Myocyte (in vitro differentiated cells): ENCODE data around the gene STAB2. TPM values are rescaled to one million over a fixed set of nuclear protein-coding genes. Genes with fewer than 3 reads are reported as not detected.

Experiments
- DNase-seq: peaks from one replicate; pipeline ENCODE4 v3.0.0-alpha.2; 2012; ENCODE audit warnings: low read depth
- total RNA-seq: library from RNA; depleted of rRNA; stranded (reverse); fragments of >200 nt; gene quantifications from 2 replicates; pipeline ENCODE4 v1.2.3, GENCODE V29; 2014

The STAB2 gene
- total RNA-seq, 1 donor from 2014 or later = 1.4 TPM

GRCh38 chr12:103586132-103586531, 941 bp upstream of the STAB2 start:
- DNase-seq = no peak

- no peak for DNase-seq
These were observed 1.6 kb downstream of the STAB2 start for GRCh38 chr12:103588680-103589079.

- DNase-seq = no peak
These were observed 2.4 kb downstream of the STAB2 start for GRCh38 chr12:103589517-103589916.

DNA sequence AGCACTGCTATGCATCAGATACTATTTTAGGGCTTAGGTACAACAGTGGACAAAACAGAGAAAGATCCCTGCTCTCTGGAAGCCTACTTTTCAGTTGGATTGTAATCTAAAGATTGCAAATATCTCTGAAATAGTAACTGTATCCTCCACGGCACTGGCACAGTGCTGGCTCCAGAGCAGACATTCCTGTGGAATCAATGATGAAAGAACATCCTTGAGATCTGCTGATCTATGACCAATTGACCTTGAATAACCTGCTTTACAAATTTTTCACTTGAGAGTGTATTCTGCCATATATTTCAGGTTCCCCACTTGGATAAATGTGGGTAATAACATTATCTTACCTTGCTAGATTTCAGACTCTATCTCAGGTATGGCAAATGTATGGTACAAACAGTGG, 3.2 kb downstream of the STAB2 start:
- no peak for DNase-seq

DNA sequence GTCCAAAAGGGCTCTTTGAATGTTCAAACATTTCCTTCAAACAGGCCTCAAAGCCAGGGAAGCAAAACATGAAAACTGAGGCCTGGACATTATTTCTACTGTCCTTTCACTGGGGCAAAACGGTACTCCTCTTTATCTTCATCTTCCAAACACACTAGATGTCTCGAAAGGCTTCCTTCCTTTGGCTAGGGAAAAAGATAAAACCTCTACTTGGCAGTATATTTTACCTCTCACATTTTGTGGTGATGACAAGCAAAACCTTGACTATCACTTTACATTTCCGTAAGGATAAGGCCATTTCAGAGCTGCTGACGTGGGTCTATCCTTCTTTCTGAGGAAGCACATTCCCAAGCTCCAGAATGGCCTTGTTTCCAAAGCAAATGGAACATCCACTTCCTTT, 9.9 kb downstream of the STAB2 start:
- DNase-seq = no peak

DNA sequence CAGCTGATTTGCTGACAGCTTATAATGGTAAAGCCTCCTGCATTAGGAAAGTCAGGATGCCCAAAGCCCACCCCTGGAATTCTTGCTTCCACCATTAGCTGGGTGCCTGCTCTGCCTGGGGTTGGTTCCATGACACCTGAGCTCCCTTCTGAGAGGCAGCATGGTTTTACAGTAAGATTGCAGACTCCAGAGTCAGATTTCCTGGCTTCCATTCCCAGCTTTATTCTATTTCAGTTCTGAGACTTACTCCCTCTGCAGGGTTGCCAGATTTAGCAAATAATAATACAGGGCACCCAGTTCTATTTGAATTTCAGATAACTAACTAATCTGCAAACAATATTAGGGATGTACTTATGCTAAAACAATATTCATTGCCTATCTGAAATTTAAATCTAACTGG, 12.2 kb downstream of the STAB2 start:
- DNase-seq = no peak

- DNase-seq = no peak
These were observed 14.1 kb downstream of the STAB2 start for GRCh38 chr12:103600967-103601728.

DNA sequence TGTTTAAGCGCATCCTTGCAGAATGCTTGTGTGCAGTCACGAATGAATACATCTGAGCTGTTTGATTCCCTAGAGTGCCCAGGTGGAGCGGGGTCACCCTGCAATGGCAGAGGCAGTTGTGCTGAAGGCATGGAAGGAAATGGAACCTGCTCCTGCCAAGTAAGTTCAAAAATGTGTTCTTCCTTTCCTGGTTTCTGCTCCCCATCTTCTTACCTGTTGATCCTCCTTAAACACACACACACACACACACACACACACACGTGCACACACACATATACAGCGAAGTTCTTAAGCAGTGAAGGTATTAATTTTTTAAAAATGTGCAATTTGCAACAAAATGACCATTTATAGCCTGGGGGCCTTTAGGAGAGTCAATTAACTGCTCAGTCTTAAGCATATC, 33.3 kb downstream of the STAB2 start:
- no peak for DNase-seq

- DNase-seq = no peak
These were observed 36.6 kb downstream of the STAB2 start for GRCh38 chr12:103623716-103624115.

GRCh38 chr12:103626498-103626897, 39.4 kb downstream of the STAB2 start:
- no peak for DNase-seq

DNA sequence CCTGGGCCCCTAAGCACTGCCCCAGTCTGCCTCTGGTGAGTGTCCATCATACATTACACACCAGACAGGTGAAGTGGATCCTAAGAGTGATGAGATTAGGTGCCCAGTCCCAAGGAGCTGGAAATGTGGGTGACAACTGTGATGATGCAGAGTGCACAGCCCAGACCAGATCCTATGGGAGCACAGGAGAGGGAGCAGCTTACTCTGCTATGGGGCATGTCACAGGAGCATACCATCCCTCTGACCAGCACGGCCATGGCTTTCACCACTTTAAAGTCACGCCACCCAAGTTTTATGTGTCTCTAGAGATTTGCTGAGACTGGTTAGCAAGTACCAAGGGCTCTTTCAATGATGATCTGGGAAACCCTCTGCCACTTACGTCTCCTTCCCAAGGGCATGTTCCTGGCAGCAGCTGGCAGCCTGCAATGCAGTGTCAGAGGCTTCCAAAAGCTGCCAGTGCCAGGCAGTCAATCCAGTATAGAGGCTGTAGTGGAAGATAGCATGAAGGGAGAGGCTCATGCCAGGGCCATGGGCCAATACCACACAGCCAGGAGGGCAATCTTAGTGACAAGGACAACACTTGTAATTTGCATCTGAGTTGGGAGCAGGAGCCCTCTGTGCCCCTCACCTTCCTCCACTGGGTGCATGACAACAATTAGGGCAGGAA, 40.2 kb downstream of the STAB2 start:
- DNase-seq = no peak

- peak; percentile 38 for DNase-seq
These were observed 45.6 kb downstream of the STAB2 start for GRCh38 chr12:103632554-103633216.

DNA sequence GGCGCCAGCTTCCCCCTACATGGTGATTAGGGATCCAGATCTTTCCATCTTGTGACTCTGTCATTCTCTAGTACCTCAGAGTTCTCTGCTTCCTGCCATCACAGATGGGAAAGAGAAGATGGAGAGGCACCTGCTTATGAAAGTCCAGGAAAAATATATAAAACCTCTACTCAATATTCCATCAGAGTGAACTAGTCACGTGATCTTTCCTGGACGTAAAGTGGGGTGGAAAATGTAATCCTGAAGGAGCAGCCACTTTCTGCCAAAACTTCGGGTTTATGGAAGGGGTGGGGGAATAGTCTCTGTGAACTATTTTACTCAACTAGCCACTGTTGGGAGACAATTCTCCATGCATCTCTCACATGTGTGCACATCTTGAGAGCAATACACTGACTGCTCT, 47.7 kb downstream of the STAB2 start:
- no peak for DNase-seq

- no peak for DNase-seq
These were observed 48.3 kb downstream of the STAB2 start for GRCh38 chr12:103635419-103635818.

DNA sequence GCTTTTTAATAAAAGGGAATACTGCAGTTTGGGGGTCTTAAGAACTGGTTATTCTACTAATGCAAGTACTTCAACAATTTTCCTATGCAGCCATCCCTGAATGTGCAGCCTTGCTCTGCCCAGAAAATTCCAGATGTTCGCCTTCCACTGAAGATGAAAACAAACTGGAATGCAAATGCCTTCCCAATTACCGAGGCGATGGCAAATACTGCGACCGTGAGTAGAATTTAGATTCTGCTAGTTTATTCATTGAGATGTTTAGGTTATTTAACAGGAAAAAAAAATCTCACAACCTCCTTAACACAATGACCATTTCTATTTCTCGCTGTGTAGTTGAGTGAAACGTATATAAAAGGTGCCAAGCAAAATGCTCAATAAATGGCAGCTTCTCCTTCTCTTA, 49.9 kb downstream of the STAB2 start:
- no peak for DNase-seq

DNA sequence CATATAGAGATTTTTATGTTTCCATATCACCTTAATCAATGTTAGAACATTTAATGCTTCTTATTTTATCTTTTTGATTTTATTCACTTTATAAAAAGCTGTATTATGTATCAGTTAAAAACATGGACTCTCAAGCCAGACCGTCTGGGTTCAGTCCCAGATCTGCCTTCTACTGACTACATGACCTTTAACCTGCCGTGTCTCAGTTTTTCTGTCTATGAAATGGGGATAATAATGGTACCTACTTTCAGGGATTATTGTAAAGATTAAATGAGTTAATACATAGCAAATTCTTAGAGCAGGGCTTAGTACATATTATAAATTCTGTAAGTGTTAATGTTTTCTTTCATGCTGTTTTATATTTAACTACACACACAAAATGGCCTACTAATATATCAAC, 50.4 kb downstream of the STAB2 start:
- no peak for DNase-seq

GRCh38 chr12:103639983-103640382, 52.9 kb downstream of the STAB2 start:
- no peak for DNase-seq

GRCh38 chr12:103640410-103640809, 53.3 kb downstream of the STAB2 start:
- no peak for DNase-seq

GRCh38 chr12:103640831-103641230, 53.8 kb downstream of the STAB2 start:
- no peak for DNase-seq

DNA sequence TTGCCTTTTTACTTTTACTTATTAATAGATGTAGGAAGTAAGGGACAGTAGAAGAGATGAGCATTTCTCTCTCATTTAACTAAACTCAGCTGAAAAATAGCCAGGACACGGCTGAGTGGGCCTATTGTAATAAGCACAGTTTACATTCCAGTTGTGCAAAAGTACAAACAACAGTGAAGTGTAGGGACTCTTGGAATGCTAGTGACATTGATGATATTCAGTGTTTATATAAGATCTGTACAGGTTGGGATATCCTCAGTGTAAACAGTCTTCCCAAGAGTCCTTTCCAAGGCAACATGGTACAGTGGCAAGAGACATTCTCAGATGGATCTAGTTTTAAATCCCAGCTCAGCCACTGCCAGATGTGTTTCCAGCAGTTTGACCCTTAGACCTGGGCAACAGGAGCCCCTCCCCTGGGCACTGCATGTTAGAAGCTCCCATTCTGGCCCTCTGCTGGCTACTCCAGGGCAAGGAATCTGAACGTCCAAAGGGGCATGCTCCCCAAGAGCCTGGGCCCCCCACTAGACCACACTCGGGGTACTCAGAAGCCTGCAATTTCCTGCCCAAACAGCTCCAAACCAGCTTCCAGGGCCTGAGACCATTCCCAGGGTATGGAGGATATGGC, 55.3 kb downstream of the STAB2 start:
- no peak for DNase-seq

DNA sequence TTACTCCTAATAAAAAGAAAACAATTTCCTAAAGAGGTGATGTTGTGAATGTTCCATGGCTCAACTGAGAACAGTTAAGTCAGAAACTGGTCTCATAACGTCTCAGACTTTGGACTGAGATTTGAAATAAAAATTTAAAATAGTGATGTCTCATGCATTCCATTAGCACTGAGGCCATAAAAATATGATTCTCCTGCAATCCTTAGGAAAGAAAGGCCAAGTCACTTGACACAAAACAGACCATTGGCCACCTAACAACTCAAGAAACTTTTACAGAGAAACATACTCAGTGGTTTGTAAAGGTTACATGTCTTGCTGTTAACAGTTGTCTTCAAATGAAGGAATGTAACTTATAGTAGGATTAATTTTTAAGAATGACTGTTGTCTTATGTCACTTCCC, 58.1 kb downstream of the STAB2 start:
- DNase-seq = no peak

DNA sequence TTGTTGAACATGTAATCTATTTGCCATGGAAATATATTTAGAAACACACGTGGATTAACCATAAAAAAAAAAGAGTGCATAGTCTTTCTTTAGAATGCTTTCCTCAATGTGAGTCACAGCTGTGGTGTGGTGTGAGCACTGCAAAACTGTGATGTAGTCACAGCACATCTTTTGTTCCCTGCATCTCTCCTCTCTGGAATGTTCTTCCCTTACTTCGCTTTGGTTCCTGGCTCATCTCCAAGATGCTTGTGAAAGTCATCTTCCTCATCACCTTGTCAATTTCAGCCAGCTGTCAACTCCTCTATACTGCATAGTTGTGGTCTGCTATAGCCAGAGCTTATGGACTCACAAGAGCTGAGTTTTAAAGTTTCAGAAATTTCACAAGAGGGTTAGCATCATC, 60.2 kb downstream of the STAB2 start:
- peak; percentile 80 for DNase-seq
